Hepatocyte (in vitro differentiated cells): ENCODE results near the gene DDX5.

ENCODE experiments used
- CTCF ChIP-seq: fragments of 200-600 bp; sonication (generic); IDR thresholded peaks from 2 replicates; pipeline ENCODE4 v1.5.1; 2016; ENCODE audit warnings: antibody characterized with exemption, mild to moderate bottlenecking; ENCODE audit not compliant: poor library complexity
- EZH2 ChIP-seq: fragments of 200-600 bp; sonication (generic); IDR thresholded peaks from 2 replicates; pipeline ENCODE4 v1.6.1; 2016; ENCODE audit warnings: antibody characterized with exemption, mild to moderate bottlenecking, borderline replicate concordance
- EZH2phosphoT487 ChIP-seq: fragments of 200-600 bp; sonication (generic); IDR thresholded peaks from one replicate; pipeline ENCODE4 v1.6.1; 2018; ENCODE audit warnings: antibody characterized with exemption, mild to moderate bottlenecking, low read depth, moderate library complexity; ENCODE audit not compliant: unreplicated experiment, severe bottlenecking

- TF ChIP-seq CTCF: no peak
- no peak for TF ChIP-seq EZH2
- no peak for TF ChIP-seq EZH2phosphoT487
These were observed 25.1 kb downstream of the DDX5 start for GRCh38 chr17:64480951-64481350.
